Measurements from ENCODE around the gene FKBP5.

Gene FKBP5

DNA sequence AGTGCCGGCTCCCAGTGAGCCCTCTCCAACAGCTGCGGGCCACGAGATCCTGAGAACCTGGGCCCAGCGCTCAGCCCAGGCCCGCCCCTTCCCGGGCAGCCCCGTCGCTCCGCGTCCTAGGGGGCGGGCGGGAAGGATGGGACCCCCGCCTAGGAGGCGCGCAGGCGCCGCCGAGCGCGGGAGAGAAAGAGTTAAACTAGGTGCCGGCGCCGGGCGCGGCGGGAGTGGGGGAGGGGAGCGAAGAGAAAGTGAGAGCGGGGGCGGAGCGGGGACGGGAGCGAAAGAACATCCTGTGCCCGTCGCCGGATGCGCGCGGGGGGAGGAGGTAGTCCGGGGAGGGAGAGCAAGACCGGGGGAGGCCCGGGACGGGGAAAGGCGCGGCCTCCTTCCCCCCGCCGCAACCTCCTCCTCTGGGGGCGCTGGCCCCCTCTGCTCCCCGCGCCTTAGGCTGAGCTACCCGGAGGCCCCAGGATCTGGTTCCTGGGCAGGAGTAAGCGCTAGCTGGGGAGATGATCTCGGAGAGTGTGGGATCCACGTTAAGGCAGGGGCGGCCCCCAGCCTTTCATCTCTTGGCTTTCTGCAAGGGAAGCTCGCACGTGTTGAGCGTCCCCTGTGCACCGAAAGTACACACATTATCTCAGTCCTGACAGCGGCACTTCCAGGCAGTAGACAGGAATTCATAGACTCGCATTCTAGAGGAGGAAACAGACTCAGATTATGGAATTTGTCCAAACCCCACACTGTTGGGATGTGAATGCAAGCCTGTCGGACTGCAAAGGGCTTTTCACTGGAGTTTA, 43.2 kb upstream of the FKBP5 start:
- peak overlapping the region; percentile 46 for H3K4me3 ChIP-seq (ENCODE audit: low read depth, low read length)
- peak; percentile 99 for DNase-seq (ENCODE audit: low read depth)
- TF ChIP-seq CTCF (conservative IDR thresholded peaks at IDR 0.05; ENCODE audit: low read depth, low read length) = no peak

DNA sequence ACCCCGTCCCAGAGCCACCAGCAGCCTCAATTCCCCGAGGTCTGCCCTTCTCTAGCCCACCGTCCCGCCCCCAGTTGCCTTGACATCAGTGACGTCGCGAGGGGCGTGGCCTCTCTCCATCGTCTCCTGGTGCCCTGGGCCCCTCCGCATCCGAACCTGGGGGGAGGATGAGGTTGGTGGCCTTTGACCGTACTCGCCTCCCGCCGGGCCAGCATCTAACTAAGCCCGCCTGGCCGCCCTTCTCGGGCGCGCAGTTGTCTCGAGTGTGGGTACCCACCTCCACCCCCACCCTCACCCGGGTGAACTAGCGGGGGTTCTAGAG, 42.7 kb upstream of the FKBP5 start:
- no peak for TF ChIP-seq CTCF (conservative IDR thresholded peaks at IDR 0.05; ENCODE audit: low read depth, low read length)
- DNase-seq (ENCODE audit: low read depth) = peak; percentile 92

DNA sequence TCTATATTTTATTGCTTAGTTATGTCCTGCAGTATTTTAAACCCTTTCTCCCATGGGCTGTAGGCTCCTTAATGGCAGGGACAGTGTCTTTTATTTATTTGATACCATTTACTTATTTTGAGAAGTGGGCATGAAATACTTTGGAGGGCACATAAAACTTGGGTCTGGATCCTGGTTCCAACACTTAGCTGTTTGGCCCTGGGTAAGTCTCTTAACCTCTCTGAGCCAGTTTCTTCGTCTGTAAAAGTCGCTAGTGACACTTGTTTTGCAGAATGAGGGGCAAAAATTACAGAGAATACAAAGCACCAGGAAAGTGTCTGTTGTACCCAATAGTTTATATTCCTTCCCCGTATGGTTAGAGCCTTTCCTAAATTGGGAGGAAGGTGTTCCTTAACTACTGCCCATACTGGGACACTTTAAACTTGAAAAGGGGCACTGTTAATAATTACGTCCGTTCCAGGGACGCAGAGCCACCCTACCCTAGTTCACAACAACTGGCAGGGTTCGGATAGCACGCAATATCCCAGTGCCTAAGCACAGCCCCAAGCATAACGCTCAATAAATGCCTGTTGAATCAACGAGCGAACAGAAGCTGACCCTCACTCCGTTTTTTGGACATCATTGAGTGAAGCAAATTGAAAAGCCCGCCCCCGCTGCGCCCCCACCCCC, 42.2 kb upstream of the FKBP5 start:
- no peak for DNase-seq (ENCODE audit: low read depth)
- TF ChIP-seq CTCF (conservative IDR thresholded peaks at IDR 0.05; ENCODE audit: low read depth, low read length) = no peak
- peak overlapping the region; percentile 30 for H3K4me3 ChIP-seq (ENCODE audit: low read depth, low read length)

More for the DNA sequence above, 42.7 kb upstream of the FKBP5 start:
- peak overlapping the region; percentile 46 for H3K4me3 ChIP-seq (ENCODE audit: low read depth, low read length)

- no peak overlapping the region for H3K4me3 ChIP-seq (ENCODE audit: low read depth, low read length)
- TF ChIP-seq CTCF (conservative IDR thresholded peaks at IDR 0.05; ENCODE audit: low read depth, low read length) = no peak
- DNase-seq (ENCODE audit: low read depth) = peak; percentile 34
Measured at GRCh38 chr6:35729722-35730121, 41.0 kb upstream of the FKBP5 start.

- H3K4me3 ChIP-seq (ENCODE audit: low read depth, low read length) = no peak overlapping the region
- no peak for DNase-seq (ENCODE audit: low read depth)
- TF ChIP-seq CTCF (conservative IDR thresholded peaks at IDR 0.05; ENCODE audit: low read depth, low read length) = no peak
Measured at GRCh38 chr6:35728683-35729678, 40.3 kb upstream of the FKBP5 start.

DNA sequence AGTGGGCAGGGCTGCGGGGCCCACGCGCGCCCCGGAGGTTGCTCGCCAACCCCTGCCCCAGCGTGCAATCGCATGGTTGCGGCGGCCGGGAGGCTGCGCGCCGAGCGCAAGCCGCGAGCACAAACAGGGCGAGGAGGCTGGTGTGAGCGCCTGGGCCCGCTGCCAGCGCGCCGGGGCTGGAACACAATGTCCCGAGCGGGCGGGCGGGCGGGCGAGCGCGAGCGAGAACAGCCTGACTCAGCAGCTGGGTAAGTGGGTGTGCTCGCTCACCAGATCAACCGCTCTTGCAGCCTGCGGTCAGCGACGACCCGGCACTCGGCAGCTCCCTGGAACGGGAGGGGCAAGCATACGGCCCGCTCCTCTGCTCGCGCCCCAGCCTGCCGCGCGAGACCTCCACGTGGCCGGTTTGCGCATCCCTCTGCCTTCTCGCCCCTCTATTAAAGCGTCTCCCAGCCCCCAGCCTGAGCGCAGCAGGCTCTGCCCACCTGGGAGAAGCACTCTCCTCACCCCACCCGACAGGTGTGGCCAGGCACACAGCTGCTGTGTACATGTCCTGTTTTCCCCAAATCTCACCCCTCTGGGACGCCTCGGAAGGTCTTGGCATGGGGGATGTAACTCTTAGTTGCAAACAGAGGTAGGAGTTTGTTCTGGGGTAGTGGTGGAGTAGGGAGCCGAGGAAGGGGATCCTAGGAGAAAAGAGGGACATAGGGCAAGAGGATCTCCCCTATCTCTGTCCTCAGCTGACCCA, 39.4 kb upstream of the FKBP5 start:
- TF ChIP-seq CTCF (conservative IDR thresholded peaks at IDR 0.05; ENCODE audit: low read depth, low read length) = no peak
- peak overlapping the region; percentile 48 for H3K4me3 ChIP-seq (ENCODE audit: low read depth, low read length)
- peak; percentile 99 for DNase-seq (ENCODE audit: low read depth)
